GM19372 (cell line): ENCODE data around the gene PHF21A.
"Not testable (repeated sequence)": the region's sequence is repeated elsewhere in the genome, so short reads cannot be mapped to it uniquely, and the experiment has no call there.

Source experiments
- ATAC-seq: cut with Tn5 transposase; IDR thresholded peaks from one replicate; pipeline ENCODE4 v1.9.1; 2021; ENCODE audit warnings: mild to moderate bottlenecking, low read depth, moderate library complexity; ENCODE audit not compliant: unreplicated experiment

Gene PHF21A

DNA sequence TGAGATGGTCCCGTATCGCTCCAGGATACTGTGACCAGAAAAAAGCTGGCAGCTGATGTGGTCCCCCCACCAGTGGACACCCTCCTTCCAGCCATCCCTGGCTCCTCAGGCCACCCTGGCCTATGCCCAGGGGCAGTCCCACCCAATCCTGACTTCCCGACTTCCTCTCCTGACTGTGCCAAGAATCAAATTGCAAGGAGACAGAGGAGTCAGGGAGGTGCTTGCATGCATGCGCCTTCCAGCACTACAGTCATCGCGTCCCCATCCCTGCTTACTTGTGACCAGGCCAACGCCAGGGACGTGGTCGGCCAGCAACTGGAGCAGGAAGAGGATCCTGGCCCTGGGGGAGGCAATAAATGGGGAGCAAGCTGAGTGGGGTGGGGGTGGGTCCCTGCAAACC is 210.6 kb downstream of the PHF21A start:
- ATAC-seq, result no peak

- ATAC-seq, result no peak
These were observed 211.4 kb downstream of the PHF21A start for GRCh38 chr11:45909594-45910475.

- no peak for ATAC-seq
These were observed 213.3 kb downstream of the PHF21A start for GRCh38 chr11:45907911-45908370.

DNA sequence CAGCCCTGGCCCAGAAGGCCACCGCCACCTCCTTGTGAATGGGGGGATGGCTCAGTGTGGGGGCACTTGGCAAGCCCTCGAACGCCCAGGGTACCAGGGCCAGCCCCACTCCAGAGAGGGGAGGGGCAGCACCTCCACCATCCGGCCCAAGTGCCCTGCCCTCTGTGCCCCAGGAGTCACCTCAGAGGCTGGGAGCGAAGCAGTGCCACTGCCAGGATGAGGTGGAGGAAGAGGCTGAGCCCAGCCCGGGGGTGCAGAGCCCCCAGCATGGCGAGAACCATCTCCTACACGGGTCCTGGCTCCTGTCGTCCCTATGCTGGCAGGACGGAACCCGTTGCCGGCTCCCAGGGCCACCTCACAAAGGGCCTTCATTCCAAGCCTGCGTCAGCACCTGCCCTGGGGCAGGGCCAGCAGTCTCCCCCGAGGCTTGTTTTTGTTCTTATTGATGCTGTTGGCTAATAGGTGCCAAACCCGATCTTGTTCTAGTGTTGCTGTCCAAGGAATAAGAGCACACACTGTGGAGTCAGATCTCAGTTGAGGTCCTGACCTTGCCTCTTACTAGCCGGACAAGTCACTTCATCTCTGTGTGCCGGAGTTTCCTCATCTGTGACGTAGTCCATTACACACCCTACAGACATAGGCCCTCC is 214.2 kb downstream of the PHF21A start, which contains the start of gene FREY1:
TSS of gene FREY1 (minus strand) at position 307 of the 647 bp plus-strand sequence. CDS start at position 281, 26 bp downstream.
- no peak for ATAC-seq

DNA sequence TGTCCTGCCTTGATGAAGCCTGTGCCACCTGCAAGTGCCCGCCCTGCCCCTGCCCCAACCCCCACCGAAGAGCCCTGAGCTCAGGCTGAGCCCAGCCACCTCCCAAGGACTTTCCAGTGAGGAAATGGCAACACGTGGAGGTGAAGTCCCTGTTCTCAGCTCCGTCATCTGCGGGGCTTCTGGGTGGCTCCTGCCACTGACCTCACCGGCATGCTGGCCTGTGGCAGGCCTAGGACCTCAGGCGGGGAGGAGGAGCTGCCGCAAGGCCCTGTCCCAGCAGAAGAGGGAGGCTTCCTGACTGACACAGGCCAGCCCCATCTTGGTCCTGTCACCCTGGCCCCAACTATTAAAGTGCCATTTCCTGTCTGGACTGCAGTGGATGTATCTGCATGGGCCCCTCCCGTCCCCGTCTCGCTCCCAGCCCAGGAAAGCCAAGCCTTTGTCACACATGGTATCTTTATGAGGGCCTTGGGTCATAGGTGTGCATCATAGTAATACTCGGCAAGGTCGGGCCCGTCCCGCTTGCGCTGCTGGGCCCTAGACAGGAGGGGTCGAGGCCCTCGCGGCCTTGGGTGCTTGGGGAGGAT is 215.1 kb downstream of the PHF21A start:
- no peak for ATAC-seq

- ATAC-seq, result not testable (repeated sequence)
These were observed 215.7 kb downstream of the PHF21A start for GRCh38 chr11:45905576-45905975.

DNA sequence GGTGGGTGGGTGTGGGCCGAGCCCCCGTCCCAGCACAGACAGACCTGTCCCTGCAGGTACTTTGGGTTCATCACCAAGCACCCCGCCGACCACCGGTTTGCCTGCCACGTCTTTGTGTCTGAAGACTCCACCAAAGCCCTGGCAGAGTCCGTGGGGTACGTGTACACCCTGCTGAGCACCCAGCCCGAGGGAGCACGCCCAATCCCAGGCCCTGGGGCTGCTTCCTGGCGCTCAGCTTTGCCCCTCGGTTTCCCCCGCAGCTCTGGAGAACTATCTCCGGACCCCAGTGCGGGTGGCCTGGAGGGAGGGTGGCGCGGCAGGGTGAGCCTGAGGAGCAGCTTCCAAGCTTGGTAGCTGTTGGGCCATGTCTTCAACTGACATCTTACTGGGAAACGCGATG is 216.2 kb downstream of the PHF21A start:
- no peak for ATAC-seq

GRCh38 chr11:45904309-45904915 is 216.8 kb downstream of the PHF21A start:
- no peak for ATAC-seq

DNA sequence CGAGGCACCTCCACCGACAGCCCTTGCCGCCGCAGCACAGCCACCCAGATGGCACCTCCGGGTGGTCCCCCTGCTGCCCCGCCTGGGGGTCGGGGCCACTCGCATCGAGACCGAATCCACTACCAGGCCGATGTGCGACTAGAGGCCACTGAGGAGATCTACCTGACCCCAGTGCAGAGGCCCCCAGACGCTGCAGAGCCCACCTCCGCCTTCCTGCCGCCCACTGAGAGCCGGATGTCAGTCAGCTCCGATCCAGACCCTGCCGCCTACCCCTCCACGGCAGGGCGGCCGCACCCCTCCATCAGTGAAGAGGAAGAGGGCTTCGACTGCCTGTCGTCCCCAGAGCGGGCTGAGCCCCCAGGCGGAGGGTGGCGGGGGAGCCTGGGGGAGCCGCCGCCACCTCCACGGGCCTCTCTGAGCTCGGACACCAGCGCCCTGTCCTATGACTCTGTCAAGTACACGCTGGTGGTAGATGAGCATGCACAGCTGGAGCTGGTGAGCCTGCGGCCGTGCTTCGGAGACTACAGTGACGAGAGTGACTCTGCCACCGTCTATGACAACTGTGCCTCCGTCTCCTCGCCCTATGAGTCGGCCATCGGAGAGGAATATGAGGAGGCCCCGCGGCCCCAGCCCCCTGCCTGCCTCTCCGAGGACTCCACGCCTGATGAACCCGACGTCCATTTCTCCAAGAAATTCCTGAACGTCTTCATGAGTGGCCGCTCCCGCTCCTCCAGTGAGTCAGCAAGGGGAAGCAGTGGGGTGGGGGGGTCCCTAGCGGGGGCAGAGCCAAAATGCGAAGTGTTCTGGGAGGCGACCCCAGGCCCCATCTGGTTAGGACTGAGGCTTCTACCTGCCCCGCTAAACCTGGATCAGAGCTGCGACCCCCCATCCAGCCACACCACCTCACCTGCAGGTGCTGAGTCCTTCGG is 218.5 kb downstream of the PHF21A start:
- no peak for ATAC-seq

DNA sequence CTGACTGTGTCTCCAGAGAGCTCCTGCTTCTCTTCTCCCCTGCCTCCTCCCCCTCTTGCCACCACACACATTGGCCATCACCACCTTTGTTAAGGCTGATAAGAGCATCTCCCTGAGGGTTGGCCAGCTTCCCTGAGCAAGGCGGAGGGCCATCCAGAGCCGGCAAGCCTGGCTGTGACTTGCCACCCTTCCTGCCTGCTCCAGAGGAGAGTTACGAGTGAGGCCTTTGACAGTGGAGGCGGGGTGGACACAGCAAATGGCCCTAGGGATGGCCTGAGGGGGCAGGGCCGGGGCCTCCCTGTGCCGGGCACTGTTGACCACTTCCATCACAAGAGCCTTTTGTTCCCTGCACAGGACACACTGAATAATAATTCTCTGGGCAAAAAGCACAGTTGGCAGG is 219.6 kb downstream of the PHF21A start:
- no peak for ATAC-seq

GRCh38 chr11:45900916-45901617 is 220.2 kb downstream of the PHF21A start:
- ATAC-seq, result no peak

DNA sequence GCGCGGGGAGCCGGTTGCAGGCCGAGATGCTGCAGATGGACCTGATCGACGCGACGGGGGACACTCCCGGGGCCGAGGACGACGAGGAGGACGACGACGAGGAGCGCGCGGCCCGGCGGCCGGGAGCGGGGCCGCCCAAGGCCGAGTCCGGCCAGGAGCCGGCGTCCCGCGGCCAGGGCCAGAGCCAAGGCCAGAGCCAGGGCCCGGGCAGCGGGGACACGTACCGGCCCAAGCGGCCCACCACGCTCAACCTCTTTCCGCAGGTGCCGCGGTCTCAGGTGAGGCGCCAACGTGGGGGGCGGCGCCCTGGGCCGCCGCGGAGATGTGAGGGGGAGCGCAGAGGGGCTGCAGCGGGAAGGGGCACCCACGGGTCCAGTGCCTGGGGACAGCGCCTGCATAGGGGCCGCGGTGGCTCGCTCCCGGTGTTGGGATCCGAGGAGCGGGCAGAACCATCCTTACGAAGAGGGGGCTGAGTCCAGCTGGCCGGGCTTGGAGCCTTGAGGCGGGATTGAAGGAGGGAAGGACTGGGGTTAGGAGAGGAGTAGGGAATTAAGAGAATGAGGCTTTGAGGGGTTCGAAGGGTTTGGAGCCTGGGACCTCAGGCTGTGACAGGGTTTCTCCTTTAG is 221.0 kb downstream of the PHF21A start:
- ATAC-seq, result not testable (repeated sequence)

DNA sequence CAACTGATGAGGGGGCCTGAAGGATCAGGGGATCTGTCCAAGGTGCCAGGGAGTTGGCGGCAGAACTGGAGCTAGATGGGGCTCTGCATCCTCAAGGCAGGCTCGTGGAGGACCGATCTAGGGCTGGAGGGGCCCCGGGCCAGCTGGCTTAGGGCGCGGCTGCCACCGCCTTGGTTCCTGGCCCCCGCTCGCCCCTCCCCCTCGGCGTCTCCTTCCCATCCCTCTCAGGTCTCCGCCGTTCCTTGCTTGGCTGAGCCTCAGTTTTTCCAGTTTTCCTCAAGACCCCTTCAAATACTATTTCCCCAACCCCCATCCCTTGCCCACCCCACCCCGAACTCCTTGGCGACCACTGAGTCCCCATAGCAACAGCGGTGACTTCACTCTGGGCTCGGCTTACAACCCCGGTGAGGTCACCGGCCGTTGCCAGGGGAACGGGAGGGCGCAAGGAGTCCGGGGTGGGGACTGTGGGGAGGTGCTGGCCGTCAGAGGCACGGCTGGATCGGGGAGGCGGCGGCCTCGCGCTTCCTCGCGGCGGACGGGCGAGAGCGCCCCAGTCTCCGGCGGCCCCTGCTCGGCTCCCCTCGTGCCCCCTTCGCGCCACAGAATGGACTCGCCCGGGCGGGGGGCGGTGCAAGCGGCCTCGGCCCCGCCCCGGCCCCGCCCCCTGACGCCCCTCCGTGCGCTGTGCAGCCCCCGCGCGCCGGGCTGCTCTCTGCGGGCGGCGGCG is 221.6 kb downstream of the PHF21A start:
- no peak for ATAC-seq

DNA sequence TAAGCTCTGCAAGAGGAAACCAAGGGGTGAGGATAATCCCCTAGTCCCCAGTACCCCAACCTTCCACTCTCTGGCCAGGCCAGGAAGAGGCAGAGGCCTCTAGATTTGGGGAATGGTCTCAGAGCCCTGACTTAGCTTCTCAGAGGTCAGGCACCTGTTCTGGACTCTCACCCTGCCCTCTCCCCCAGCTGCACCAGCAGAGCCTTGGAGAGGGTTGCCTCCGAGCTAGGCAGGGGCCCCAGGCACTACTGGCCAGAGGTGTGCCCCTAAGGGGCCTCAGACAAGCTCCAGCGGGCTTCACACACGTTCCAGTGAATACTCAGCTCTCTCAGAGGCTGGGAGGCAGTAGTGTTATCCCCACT is 222.2 kb downstream of the PHF21A start:
- ATAC-seq, result no peak

DNA sequence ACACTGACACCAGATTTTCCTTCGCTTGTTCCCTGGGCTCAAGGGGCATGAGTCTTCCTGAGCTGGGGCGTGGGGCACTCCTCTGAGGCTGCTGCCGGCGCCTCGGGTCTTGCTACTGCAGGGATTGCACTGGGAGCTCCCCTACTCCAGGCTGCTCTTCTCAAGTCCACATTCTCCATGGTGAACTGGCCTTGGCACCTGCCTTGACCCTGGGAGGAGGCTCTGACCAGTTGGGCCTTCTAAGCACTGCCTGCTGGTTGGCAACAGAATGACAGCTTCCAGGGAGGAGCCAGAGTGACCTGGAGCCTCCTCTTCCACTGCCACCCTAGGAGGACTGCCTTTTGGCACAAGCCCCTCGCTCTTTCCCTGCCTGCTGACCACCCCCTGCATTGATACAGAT is 223.7 kb downstream of the PHF21A start:
- ATAC-seq, result no peak

DNA sequence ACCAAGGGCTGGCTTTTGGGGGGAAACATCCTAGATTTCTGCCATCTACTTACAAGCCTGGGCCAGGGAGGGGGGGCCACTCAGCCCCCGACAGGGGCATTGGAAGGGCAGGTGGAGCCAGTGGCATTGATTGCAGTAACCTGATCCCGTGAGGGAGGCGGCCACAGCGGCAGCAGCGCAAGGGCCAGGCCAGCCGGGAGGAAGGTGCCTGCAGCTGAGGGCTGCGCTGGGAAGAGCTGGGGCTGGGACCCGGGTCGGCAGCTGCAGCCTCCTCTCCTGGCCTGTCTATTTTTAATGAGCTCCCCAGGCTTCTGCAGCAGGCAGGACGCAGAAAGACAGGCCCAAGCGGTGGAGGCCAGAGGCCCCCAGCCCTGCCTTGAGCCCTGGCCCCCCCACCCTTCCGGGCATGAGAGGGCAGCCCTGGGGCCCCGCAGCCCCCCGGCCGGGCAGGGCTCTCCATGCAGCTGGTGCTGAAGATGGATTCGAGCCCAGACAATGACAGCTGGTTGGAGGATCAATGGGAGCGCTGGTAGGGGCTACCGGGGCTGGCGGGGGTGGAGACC is 224.8 kb downstream of the PHF21A start:
- ATAC-seq, result no peak

DNA sequence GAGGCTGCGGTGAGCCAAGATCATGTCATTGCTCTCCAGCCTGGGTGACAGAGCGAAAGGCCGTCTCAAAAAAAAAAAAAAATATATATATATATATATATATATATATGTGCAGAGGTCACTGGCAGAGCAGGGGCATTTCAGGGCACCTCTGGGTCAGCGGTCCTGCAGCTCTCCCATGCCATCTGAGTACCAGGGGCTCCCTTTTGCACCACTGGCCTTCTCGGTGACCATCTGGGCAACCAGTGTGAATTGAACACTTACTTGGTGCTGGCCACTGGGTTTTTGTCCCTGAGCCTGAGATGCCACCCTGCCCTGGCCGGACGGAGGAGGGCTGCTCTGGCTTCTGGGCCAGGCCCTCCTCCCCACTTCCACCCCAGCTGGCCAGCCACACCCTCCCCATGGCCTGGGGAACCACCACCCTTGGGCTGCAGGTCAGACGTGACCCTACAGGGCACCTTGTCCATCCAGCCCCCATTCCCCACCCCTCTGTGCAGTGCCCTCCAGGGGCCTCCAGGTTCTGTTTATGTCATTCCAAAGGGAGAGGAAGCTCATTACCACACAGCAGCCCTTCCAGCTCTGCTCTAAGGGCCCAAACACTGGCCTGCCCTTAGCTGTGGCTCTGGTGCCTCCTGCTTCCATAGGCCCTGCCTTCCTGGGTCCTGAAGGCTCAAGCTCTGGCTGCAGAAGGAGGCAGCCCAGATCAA is 225.5 kb downstream of the PHF21A start:
- ATAC-seq, result no peak
